HG03280 (cell line): Measurements from ENCODE around the gene TXNDC12.
A peak's percentile ranks its signal among the peaks of the same experiment; 100 is the strongest.

Source experiments
- ATAC-seq: cut with Tn5 transposase; IDR thresholded peaks from one replicate; pipeline ENCODE4 v1.9.1; 2021; ENCODE audit warnings: mild to moderate bottlenecking, moderate library complexity; ENCODE audit not compliant: unreplicated experiment

The TXNDC12 gene

DNA sequence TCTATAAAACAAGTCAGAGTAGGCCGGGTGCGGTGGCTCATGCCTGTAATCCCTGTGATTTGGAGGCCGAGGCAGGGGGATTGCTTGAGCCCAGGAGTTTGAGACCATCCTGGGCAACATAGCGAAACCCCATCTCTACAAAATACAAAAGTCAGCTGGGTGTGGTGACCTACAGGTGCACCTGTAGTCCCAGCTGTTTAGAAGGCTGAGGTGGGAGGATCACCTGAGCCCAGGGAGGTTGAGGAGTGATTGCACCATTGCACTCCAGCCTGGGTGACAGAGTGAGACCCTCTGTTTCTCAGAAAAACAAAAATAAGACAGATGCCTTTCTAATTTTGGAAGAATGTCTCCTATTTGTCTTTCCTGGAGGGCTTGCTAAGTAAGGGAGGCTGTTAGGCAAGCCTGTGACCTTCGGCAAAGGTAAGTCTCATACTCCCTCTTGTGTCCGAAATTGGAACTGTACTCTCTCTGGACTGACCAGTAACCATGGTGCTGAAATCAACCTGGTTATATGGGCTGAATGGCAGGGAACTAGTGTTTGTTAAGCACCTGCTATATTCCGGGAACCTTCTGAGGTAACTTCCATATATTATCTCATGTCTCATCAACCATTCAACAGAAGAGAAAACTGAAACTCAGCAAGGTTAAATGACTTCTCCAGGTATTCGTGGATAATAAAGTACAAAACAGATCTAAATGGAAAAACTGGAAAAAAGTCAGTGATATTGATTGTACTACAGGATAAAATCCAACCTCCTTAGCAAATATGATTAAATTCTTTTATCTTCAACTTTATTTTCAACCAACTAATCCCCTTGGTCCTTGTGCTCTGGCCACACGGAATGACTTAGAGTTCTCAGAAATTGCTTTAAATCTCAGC, 52.7 kb downstream of the TXNDC12 start:
- peak; percentile 92 for ATAC-seq

DNA sequence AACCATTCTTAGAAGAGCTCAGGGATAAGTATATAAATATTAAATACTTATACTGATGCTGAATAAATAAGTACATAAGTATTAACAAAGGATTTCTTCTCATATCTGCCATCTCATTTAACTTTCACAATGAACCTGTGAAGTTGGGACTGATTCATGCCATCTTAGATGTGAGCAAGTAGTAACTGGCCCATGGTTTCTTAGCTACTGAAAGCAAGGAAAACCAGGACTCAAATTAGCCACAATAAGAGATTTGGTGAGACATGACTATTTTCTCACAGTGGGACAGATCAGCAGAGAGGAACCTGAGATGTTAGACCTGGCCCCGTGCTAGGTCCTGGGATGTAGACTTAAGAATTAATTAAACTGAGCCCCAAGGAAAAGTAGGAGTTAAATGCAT, 56.3 kb downstream of the TXNDC12 start:
- no peak for ATAC-seq

DNA sequence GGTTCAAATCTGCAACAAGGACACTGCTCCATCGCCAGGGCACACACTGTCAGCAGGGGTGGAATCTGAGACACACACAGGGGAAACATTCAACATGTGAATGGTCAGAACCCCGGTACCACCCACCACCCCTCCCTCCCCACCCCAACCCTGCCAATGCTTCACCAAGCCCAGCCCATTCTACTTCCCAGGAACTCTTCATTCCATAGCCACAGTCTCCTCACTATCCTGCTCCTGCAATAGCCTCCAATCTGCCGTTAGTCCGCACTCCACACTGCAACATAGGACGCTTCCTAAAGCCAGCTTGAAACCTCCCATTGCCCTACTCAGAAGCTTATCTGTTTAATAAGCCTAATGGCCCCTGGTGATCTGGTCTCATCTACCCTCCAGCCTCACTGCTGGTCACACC, 57.0 kb downstream of the TXNDC12 start:
- ATAC-seq = no peak

DNA sequence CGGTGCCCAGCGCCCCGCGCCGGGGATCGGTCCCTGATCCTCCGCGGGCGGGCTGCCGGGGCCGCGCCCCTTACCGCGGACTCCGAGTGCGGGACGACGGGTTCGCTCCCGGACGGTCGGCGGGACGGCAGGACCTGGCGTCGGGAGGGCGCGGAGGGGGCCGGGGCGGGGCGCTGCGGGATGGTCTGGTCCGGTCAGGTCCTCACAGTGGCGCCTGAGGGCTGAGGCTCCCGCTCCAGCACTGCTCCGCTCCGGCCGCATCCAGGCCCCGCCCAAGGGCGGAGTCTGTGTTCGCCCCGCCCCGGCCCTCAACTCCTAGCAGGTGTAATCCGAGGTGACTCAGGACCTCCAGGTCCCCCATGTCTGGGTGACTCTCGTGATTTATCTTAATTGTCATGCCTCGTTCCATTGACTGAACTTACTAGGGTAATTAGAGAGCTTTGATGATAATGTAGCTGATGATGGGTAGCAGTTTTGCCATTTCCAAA, 64.5 kb downstream of the TXNDC12 start, which contains the start of gene RAB3B:
RAB3B (minus strand) TSS at position 223 of the 488 bp plus-strand sequence. CDS start 13,583 bp downstream, outside the sequence.
- peak; percentile 86 for ATAC-seq

DNA sequence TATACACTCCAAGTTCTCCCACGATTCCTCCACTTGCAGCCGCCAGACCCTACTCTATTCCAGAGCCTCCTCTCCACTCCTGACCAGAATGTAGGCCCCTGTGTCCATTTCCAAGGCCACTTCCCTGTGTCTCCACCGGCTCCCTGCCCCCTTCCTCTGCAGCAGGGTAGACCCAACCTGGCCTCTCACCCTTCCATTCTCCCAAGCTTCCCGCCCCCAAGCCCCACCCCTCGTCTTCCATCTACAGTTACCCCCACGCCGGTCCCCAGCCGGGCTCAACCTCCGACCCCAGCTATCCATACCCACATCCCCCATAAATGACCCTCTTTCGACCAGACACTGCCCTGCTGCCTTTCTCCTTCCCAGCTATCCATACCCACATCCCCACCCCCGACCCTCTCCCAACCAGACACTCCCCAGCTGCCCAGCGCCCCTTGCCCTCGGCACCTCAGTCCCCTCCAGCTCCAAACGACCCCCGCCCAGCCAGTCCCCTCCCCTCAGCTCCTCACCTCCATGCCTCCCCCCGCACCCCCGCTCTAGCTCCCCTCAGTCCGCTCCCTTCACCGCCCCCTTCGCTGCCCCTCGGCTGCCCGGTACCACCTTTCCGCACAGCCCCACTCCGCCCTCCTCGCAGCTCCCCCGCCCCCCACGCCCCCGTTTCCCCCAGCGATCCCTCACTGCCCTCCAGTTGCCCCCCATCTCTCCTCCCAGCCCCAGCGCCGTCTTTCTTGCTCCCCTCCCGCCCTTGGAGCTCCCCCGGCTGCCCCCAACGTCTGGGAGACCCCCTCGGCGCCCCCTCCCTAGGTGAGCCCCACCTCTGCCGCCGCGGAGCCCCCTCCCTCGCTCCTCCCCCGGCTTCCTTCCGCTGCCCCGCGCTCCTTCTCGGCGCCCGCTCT, 65.2 kb downstream of the TXNDC12 start:
- no peak for ATAC-seq

DNA sequence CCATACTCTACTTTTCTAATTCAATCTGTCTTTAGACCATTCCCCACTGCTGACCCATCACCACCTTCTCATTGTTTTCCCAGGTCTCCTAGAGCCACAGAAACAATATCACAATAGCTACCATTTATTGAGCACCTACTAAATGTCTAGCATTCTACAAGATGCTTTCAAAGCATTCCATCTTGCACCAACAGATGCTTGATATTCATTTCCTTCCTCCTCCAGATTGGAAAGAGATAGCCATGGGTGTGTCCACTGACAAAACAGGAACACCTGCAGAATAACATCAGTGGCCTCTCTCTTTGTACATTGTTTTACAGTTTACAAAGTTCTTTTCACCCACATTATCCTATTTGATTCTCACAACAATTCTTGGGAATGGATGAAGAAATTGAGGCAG, 66.7 kb downstream of the TXNDC12 start:
- no peak for ATAC-seq

DNA sequence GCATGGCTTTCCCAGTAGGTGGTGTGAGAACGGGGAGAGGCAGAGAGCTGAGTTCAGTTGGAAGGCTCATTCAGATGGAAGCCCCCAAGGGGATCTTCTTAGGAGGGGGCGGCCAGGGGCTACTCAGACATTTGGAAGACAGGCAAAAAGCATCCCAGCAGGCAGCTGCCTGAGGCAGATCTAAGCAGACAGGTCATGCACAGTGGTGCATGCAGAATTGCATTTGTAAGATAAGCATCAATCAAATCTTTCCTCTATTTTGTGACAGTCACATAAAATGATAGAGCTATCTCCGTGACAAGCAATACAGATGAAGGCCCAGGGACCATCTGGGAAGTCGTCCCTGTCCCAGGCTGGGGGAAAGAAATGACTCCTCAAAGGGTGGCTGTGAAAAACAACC, 68.3 kb downstream of the TXNDC12 start:
- no peak for ATAC-seq

DNA sequence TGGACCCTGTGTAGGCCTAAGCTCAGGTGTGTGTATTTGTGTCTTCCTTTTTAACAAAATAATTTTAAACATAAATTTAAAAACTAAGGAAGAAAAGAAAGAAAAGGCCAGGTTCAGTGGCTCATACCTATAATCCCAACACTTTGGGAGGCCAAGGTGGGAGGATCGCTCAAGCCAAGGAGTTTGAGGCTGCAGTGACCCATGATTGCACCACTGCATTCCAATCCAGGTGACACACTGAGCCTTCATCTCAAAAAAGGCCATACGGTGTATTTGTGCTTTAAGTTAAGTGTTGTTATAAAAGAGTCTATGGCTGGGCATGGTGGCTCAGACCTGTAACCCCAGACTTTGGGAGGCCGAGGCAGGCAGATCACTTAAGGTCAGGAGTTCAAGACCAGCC, 72.8 kb downstream of the TXNDC12 start:
- ATAC-seq = no peak

DNA sequence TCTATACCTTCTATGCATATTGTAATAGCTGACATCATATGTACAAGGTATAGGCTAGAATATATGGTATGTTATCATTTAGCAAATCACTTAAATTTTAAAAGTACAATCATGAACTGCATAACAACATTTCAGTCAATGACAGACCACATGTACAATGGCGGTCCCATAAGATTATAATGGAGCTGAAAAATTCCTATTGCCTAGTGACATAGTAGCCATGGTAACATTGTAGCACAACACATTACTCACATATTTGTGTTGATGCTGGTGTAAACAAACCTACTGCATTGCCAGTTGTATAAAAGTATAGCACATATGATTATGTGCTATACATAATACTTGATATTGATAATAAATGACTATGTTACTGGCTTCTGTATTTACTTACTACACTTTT, 73.4 kb downstream of the TXNDC12 start:
- ATAC-seq = no peak

DNA sequence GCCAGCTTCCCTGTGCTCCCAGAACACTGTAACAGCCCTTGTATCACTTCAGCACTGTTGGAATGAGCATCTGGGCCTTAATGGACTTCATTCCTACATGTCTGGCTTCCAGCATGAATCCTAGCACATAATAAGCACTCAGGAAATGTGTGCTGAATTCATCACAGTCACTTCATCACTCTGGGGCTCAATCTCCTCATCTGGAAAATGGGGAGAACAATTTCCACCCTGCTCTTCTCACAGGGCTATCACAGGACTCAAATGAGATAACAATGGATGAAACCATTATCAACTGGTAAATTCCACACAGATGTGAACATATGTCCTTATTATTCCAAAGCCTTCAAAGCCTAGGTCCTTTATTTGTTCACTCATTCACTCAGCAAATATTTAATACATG, 76.9 kb downstream of the TXNDC12 start:
- no peak for ATAC-seq

DNA sequence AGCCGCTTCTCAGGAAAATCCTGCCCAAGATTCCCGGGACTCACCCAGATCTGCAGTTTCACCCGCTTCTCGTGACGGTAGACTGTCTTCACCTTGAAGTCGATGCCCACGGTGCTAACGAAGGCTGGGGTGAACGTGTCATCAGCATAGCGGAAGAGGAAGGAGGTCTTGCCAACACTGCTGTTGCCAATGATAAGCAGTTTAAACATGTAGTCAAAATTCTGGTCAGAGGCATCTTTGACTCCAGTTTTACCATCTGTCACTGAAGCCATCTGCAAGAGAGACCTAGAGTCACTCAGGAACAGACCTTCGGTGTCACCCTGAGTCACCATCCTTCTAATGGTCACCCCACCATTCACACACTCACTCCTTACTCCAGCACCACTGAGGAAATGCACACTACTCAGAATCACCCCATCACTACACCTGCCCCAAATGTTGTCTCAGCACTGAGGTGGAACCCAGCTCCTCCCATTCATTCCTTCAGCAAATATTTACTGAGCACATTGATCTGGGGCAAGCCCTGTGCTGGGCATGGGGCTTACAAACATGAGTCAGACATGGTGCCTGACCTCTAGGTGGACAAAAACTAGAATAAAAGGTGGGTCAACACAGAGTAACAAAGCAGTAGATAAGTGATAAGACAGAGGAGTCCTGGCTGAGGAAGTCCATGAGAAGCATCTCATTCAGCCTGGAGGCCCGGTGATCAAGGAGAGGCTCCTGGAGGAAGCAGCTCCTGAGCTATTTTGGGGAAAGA, 78.0 kb downstream of the TXNDC12 start:
- ATAC-seq = no peak

DNA sequence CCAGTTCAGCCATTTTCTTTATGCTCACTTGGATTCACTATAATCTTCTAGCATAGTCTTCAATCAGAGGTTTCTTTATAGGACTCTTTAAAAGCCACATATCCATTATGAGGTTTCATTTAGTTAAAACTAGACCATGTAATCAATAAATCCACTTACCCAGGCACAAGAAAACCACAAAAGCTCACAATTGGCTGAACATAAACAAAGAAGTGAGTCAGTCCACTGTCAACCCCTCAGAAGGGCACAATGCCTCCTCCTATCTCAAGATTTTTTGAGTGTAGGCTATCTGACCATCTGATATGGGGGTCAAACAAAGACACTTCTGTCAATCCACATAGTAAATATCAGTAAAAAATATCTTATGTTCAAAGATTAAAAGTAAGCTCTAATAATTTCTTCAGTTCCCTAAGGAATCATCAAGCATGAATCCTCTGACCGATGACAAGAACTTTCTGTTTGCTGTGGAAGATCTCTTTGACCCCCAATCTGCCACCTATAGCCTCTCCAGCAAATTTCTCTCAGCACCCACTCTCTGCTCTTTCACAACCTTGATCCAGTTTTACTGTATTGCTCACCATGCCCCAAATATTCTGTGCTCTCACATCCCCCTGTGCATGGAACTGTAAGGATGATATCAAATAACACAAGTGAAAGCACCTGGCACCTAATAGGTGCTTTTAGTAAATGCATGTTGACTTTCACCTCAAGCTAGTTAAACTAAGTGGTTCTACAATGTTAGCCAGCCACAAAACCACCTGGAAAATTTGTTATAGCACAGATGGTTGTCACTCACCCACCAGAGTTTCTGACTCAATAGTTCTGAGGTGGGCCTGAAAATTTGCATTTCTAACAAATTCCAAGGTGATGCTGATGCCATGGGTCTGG, 81.2 kb downstream of the TXNDC12 start:
- ATAC-seq = no peak
